Measurements from ENCODE around the gene COL4A4. TPM values are rescaled to one million over a fixed set of nuclear protein-coding genes. Genes with fewer than 3 reads are reported as not detected.

Gene COL4A4
- total and polyA plus RNA-seq, 2 of the 4 experiments (the other 2 are of a cell fraction), result 0.02 TPM; not detected in 1

- Histone ChIP-seq H4K91ac (ENCODE audit: insufficient read depth, low read depth, low read length) (no peak overlapping the region), H3K9me1 (ENCODE audit: insufficient read depth, low read length) (no peaks in the 10 kb centered on the region), H2BK5ac (ENCODE audit: low read depth, low read length, poor library complexity, severe bottlenecking) (no peak overlapping the region), H3K27me3 (ENCODE audit: control insufficient read depth, insufficient read depth, low read length) (peaks cover 6% of the 10 kb centered on the region), H2AK9ac (replicated peaks; ENCODE audit: low read depth, low read length, poor library complexity) (no peak overlapping the region), H3K18ac (ENCODE audit: low read depth, low read length) (no peak overlapping the region), H4K20me1 (ENCODE audit: insufficient read depth, low read length) (no peaks in the 10 kb centered on the region), H2BK15ac (ENCODE audit: low read depth, low read length) (no peak overlapping the region), H3K9ac (ENCODE audit: low read depth, low read length) (no peak overlapping the region), H3K36me3 (ENCODE audit: control insufficient read depth, insufficient read depth, low read length) (no peaks in the 10 kb centered on the region), H3K4me3 (ENCODE audit: insufficient read depth, low read depth, low read length) (no peak overlapping the region), H3K27ac (ENCODE audit: insufficient read depth, low read length) (no peak overlapping the region), H3K4me2 (ENCODE audit: low read depth, low read length) (no peak overlapping the region), H4K5ac (ENCODE audit: low read depth, low read length) (no peak overlapping the region), H4K8ac (ENCODE audit: low read depth in 2 of 2, low read length in 2 of 2) (no peak overlapping the region), H3K14ac (replicated peaks; ENCODE audit: low read depth, low read length) (no peak overlapping the region), H2AK5ac (ENCODE audit: low read depth, low read length) (no peak overlapping the region), H2BK20ac (ENCODE audit: low read depth, low read length) (no peak overlapping the region), H3K9me3 (ENCODE audit: control insufficient read depth, insufficient read depth, low read length) (no peaks in the 10 kb centered on the region), H2BK120ac (ENCODE audit: low read depth, low read length) (no peak overlapping the region), H2AFZ (replicated peaks; ENCODE audit: low read length, poor library complexity) (no peak overlapping the region), H3K23ac (ENCODE audit: low read depth, low read length) (no peak overlapping the region), H3K4me1 (ENCODE audit: control insufficient read depth, insufficient read depth, low read length) (no peaks in the 10 kb centered on the region), H3K79me1 (ENCODE audit: low read depth in 1 of 2, low read length in 2 of 2) (no peaks in the 10 kb centered on the region), H3K56ac (ENCODE audit: extremely low read depth, insufficient read depth, low read length) (no peak overlapping the region), H3K4ac (ENCODE audit: low read depth, low read length) (no peak overlapping the region)
- TF ChIP-seq MAZ (IDR thresholded peaks at IDR 0.05; ENCODE audit: borderline replicate concordance, low read depth, low read length), result no peak
- TF ChIP-seq MXI1 (IDR thresholded peaks at IDR 0.05; ENCODE audit: borderline replicate concordance, low read depth, low read length), result no peak
- no peak for TF ChIP-seq ELK1 (IDR thresholded peaks at IDR 0.05; ENCODE audit: borderline replicate concordance, low read depth, low read length)
- TF ChIP-seq POLR2A (IDR thresholded peaks at IDR 0.05; ENCODE audit: low read depth, low read length), result no peak
- TF ChIP-seq RFX5 (IDR thresholded peaks at IDR 0.05; ENCODE audit: low read depth, low read length), result no peak
- no peak for TF ChIP-seq NFE2L2 (IDR thresholded peaks at IDR 0.05; ENCODE audit: low read depth, low read length)
- TF ChIP-seq CEBPB (IDR thresholded peaks at IDR 0.05; ENCODE audit: low read depth, low read length), result no peak
- no peak for TF ChIP-seq BHLHE40 (IDR thresholded peaks at IDR 0.05; ENCODE audit: low read depth, low read length)
- TF ChIP-seq RCOR1 (IDR thresholded peaks at IDR 0.05; ENCODE audit: insufficient replicate concordance, low read length), result no peak
- TF ChIP-seq RAD21 (IDR thresholded peaks at IDR 0.05; ENCODE audit: low read length), result no peak
- TF ChIP-seq USF2 (IDR thresholded peaks at IDR 0.05; ENCODE audit: low read depth, low read length), result no peak
- TF ChIP-seq CTCF (conservative IDR thresholded peaks at IDR 0.05; ENCODE audit: low read depth, low read length), result no peak
- TF ChIP-seq MAFK (IDR thresholded peaks at IDR 0.05; ENCODE audit: low read depth, low read length), result no peak
- TF ChIP-seq CHD1 (IDR thresholded peaks at IDR 0.05; ENCODE audit: low read depth, low read length), result no peak
- TF ChIP-seq SMC3 (IDR thresholded peaks at IDR 0.05; ENCODE audit: low read depth, low read length), result no peak
- TF ChIP-seq FOS (IDR thresholded peaks at IDR 0.05; ENCODE audit: low read depth, low read length), result no peak
- WGBS, 2 experiments (ENCODE audit: extremely low coverage in 2 of 2, insufficient read length in 1 of 2), result 61% methylated on average over 3 of the region's 6 CpGs; no CpG with 5 or more reads in 1 of the 2 experiments
- POLR2A ChIA-PET (ENCODE audit: unreplicated experiment), result no interaction called here
- in situ Hi-C loops (cut with MboI; ENCODE audit: low sequenced_read_pairs) (no loop called here), dilution Hi-C loops (cut with HindIII; ENCODE audit: low sequenced_read_pairs, unreplicated experiment) (no loop called here), intact Hi-C loops (cut with micrococcal nuclease) (no loop called here)
- CTCF ChIA-PET, result no interaction called here
- ATAC-seq (ENCODE audit: low read depth), result no peak
- no peak for DNase-seq
- no TSS peak for BruUV-seq (replicated peaks)
These were observed 111.1 kb downstream of the COL4A4 start for GRCh38 chr2:227052879-227053278.
